Germinal center (tissue), 1 donor: ENCODE measurements around the gene KIF20A.
A peak's percentile ranks its signal among the peaks of the same experiment; 100 is the strongest.
"Not testable (repeated sequence)": the region's sequence is repeated elsewhere in the genome, so short reads cannot be mapped to it uniquely, and the experiment has no call there.

Experiments
- DNase-seq: peaks from one replicate; pipeline ENCODE4 v3.0.0; 2012; ENCODE audit warnings: mixed read lengths, low spot score

The KIF20A gene

DNA sequence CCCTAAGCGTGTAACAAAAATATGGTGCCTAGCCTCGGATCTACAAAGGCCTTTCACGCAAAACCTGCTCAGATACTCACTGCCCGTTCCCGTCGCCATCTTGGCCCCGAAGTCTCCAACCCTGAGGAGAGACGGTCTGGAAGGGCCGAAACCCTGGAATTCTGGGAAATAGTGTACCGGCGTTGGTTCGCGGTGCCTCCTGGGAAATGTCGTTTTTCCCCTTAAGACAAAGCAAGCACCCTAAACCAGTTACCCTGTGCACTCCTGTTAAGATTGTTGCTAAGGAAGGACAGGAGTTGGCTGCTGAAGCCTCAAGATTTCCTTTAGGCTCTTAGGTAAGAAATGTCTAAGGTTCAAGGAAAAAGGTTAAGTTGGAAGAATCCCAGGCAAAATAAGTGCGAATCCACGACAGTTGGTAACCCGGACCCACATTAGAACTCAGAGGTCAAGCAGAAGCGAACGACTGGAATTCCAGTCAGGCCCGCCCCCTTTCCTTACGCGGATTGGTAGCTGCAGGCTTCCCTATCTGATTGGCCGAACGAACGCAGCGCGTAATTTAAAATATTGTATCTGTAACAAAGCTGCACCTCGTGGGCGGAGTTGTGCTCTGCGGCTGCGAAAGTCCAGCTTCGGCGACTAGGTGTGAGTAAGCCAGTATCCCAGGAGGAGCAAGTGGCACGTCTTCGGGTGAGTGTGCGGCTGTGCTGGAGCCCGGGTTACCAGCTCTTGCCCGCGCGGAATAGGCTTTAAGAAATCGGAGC, at the start of gene KIF20A, which contains the start of gene BRD8:
Gene KIF20A (plus strand): TSS at position 597 of the 761 bp plus-strand sequence. CDS start 569 bp downstream, outside the sequence.
Gene BRD8 (minus strand): TSS at position 115 of the 761 bp plus-strand sequence. CDS start 16 bp downstream, at position 99.
- peak; percentile 95 for DNase-seq

DNA sequence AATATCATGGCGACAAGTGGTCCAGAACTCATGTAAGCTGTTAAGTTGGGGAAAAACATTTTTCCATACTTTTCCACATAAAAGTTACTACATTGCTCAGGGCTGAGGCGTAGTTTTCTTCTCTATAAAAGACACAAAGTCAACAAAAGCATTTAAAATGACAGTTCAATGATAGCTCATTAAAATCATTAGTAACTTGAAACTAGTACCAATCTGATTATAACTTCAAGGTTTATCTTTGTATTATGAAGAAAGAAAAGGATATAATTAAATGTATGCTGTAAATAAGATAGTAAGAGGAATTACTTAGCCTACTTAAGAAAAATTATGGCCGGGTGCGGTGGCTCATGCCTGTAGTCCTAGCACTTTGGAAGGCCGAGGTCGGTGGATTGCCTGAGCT, 49.6 kb upstream of the KIF20A start:
- no peak for DNase-seq

DNA sequence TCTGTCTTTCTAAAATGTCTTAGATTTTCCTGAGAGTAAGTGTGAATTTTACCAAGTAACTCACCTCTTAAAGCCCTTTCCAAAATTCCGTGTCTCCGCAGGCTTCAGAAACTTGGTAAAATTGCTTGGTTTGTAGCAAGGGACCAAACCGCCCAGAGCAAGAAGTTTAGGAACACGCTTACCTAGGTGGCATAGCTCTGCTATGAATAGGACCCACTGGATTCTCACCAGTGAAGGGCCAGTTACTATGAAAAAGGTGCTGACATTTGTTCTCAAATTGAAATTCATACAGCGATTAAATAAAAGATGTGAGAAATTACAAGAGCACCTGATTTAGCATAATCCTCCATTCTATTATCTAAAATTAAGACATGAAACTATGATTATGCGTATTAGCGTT, 46.4 kb upstream of the KIF20A start:
- no peak for DNase-seq

DNA sequence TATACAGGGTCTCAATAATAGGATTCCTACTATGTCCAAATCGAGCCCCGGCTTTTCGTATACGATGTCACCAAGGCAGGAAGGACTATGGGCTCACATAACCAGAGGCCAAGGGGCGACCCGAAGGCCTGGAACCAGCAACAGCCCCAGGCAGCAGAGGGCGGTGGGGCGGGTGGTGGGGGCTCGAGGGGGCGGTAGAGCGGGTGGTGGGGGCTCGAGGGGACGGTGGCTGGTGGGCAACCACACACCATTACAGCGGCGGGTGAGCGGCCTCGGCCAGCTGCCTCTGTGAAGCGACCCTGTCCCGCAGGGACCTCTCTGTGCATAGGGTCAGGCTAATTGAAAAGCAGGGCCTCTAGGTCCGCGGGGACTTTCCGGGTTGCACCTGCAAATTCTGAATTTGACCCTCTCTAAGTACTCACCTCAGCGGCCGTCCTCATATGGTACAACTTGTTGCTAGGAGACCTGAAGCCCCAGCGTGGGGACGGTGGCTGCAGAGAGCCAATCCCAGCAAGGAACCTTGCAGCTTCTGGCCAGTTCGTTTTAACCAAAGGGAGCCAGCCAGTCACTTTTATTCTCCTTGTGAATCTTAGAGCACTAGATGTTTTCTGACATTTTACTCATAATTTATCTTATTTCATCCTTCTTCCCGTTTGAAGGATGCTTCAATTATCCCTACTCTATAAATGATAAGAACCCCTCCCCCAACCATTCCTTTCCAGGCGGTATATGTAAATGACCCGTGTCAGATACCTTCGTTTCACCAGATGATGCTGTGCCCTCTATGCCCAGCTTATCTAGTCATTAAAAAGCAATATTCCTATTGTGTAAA, 39.7 kb upstream of the KIF20A start, which contains the start of gene NME5:
Gene NME5 (minus strand): TSS at position 480 of the 832 bp plus-strand sequence. CDS start 648 bp downstream, outside the sequence.
- peak; percentile 36 for DNase-seq

DNA sequence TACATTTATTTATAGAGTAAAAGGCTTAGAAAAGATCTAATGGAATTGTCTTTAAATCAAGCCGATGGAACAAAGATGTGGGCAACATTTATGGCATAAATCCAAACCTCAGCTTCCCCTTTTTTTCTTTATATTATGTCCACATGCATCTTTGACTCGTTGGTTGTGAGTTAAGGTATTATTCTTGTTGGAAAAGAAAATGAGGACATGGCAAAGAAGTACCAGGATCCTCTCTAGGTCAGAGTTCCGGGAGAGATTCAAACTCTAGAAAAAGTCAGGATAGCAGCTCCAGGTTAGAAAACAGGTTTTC, 39.2 kb upstream of the KIF20A start:
- no peak for DNase-seq

DNA sequence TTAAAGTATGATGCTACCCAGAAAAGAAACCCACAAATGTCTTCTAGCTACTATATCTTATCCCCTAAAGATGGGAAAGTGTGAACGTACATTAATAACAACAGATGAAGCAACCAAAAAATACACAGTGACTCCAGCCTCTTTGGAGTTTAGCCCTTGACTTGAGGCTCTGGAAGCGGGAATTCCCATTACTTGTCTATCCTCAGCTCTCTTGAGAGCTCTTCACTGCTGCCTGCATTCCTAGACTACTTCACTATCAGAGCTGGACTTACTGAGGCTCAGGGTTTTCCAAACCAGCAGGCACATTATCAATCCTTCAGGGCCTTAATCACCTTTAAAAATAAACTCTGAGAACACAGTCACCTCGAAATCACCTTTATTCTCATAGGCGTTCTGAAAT, 38.6 kb upstream of the KIF20A start:
- no peak for DNase-seq

DNA sequence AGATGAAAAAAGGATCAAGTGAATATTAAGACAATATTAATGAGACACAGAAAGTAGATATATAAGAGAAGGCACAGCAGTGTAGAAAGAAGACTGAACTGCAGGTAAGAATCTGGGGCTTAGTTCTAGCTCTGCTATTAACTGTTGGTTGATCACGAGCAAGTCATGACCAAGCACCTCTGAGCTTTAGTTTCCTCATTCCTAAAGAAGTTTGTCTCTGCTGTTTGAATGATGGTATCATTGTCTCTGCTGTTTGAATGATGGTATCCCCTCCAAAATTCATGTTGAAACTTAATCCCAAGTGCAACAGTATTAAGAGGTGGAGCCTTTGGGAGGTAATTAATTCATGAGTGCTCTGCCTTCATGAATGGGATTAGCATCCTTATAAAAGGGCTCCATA, 37.2 kb upstream of the KIF20A start:
- no peak for DNase-seq

DNA sequence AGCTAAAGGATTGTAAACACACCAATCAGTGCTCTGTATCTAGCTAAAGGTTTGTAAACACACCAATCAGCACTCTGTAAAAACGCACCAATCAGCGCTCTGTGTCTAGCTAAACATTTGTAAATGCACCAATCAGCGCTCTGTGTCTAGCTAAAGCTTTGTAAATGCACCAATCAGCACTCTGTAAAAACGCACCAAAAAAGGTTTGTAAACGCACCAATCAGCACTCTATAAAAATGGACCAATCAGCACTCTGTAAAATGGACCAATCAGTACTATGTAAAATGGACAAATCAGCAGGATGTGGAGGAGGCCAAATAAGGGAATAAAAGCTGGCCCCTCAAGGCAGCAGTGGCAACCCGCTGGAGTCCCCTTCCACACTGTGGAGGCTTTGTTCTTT, 35.3 kb upstream of the KIF20A start:
- not testable (repeated sequence) for DNase-seq

DNA sequence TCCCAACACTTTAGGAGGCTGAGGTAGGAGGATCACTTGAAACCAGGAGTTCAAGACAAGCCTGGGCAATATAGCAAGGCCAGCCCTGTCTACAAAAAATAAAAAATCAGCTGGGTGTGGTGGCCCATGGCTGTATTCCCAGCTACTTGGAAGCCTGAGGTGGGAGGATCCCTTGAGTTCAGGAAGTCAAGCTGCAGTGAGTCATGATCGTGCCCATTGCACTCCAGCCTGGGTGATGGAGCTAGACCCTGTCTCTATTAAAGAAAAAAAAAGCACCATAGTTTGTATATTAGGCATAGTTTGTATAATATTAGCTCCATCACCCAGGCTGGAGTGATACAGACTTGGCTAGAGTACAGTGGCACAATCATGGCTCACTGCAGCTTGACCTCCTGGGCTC, 30.1 kb upstream of the KIF20A start:
- DNase-seq, result no peak

DNA sequence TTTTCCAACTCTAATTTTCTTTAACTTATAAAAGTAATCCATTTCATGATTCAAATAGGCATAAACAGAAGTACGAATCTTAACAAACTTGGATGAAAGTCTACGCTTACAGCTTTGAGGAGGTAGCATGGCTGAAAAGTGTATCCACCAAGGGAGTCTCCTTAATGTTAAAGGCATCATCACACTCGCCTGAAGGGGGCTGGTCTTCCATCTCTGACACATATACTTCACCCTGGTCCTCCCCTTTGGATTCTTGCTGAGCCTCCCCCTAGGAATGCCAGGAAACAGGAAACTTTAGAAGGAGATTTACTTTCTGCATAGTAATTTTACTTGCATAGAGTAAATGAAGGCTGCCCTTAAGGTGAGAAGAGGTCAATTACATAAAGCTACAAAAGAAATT, 29.4 kb upstream of the KIF20A start:
- DNase-seq, result no peak

DNA sequence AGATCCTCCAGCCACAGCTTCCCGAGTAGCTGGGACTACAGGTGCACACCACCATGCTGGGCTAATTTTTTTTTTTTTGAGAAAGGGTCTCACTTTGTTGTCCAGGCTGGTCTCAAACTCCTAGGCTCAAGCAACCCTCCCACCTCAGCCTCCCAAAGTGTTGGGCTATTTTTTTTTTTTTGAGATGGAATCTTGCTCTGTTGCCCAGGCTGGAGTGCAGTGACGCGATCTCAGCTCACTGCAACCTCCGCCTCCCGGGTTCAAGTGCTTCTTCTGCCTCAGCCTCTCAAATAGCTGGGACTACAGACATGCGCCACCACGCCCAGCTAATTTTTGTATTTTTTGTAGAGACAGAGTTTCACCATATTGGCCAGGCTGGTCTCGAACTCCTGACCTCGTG, 22.9 kb upstream of the KIF20A start:
- not testable (repeated sequence) for DNase-seq

DNA sequence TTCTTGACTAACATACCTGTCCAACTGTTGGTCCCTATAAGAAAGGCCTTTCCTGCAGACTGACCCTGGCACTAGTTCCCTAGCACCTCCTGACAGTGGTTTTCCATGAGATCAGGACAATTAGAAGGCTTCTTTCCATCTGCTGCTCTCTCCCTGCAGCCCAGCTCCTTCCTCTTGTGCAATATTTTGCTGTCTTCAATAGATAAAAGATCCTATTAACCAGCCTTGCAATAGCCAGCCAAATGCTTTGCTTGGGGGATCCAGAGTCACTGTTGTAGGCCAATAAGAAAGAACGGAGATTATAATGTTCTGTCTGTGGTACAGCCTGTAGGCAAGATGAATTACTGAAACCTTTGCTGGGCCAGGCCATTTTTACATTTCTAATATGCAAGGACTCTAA, 21.3 kb upstream of the KIF20A start:
- no peak for DNase-seq

DNA sequence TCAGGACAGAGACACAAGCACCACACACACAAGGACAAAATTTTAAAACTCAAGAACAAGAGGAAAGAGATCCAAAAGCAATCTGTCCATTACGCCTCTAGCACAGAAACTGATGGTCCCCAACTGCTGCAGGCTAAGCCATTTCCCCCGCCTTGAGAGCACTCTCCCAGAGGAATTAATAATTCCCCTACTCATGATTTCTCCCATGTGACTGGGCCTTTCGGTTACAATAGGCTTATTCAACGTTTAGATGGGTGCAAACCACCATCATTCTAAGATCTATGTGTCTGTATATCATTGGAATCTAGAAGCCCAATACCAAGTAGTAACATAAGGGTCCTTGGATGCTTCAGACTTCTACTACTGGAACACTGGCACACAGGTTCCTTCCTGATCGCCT, 19.2 kb upstream of the KIF20A start:
- no peak for DNase-seq

DNA sequence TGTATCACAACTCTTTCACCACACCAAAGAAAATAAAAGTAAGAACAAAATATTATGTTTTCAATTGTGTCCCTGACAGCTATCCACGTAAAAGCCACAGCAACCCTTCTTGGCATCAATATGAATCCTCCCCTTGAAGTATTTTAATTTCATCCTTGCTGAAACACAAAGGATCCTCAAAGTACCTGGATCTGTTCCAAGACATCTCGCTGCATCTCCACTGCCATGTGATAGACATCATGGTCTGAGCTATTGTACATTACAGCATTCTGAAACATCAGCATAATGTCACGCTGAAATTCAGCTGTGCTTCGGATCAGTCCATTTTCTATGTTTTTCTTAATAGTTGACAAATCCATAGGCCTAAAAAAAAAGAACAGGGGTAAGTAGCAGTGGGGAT, 18.2 kb upstream of the KIF20A start:
- no peak for DNase-seq

DNA sequence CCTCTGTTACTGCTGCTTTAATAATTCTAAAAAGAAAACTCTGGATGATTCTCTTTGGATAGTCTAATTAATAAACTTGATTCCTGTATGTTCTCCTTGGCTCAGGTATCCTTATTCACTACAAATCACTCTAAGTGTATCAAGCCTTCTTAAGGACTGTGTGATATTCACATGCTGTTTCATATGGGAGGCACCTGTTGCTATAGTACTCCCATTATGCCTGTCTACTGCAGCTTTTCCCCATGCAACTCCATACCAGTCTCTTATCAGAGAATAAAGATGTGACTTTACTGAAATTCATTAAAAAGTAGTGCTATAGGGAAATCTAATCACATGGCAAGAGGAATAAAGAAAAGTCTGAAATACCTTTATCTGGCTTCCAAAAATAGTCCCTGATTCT, 15.2 kb upstream of the KIF20A start:
- no peak for DNase-seq

DNA sequence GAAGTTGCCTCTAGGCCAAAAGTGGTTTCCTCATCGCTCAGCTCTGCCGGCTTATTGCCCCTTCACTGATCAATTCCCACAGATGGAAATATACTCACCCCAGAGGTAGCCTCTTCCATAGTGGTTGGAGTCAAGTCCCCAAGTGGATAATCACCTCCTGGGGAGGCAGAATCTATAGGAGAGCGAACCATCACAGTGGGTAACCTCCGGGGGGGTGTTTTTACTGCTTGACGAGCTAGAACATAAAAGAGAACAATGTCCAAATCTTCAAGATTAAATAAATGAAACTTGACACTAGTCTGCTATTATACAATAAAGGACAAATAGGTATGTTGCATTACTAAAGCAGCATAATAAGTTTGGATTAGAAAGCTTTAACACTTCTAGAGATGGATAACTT, 9.8 kb upstream of the KIF20A start:
- no peak for DNase-seq

DNA sequence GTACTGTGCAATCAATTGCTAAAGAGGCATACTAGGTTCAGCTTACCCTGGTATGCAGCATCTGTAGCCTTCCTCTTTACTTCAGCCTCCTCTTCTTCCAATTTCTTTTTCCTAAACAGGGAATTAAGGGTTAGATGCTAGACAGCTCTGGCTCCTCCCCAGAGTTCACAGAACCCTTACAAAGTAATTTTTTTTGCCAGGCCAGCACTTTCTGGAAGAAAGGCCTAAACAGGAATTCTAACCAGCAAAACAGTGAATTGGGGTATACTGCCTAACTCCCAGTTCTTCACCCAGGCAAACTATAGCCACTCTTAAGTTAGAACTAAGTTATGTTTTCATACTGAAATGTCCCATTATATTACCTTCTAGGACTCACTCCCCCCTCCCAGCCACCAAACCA, 8.6 kb upstream of the KIF20A start:
- DNase-seq, result no peak

DNA sequence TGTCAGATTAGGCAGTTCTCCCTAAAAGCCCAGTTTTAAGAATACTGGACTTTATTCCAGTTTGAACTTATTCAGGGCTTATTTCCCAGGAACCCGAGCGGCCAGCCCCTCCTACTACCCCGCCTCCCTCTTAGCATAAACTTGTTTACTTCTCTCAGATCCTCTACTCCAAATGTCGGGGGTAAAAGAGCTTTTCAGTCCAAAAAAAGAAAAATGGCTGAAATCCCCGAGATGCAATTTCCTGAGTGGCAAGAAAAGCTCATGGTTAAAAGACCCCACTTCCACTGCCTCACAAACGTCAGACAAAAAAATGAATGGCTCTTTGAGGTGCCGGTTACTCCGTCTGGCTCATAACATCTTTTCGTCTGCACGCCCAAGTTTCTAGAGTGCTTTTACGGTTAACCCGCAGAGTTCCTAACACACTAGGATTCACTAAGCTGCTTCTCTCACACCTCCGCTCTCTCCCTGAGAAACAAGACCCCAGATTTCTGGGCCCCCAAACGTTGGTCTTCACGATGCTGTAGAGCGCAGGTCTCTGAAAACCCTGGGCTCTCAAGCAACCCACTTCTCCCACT, 884 bp upstream of the KIF20A start:
- peak; percentile 42 for DNase-seq

DNA sequence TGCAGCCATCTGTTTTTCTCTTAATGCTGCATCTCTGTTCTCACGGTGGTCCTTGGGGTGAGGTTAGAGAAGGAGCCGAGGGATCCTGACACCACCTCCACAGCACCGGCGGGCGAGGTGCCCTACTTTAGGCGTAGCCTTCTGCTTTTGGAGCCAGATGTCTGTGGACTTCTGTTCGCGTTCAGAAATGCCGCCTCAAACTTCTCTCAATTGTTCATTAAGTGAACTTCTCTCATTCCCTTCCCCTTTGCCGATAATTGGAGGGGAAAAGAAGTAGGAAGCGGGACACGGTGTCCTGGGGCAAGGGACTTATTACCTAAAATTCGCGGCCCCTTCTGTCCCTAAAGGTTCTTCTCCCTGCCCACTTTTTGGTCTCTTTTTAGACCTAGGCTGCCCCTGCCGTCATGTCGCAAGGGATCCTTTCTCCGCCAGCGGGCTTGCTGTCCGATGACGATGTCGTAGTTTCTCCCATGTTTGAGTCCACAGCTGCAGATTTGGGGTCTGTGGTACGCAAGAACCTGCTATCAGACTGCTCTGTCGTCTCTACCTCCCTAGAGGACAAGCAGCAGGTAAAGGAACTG, 455 bp downstream of the KIF20A start:
- no peak for DNase-seq

DNA sequence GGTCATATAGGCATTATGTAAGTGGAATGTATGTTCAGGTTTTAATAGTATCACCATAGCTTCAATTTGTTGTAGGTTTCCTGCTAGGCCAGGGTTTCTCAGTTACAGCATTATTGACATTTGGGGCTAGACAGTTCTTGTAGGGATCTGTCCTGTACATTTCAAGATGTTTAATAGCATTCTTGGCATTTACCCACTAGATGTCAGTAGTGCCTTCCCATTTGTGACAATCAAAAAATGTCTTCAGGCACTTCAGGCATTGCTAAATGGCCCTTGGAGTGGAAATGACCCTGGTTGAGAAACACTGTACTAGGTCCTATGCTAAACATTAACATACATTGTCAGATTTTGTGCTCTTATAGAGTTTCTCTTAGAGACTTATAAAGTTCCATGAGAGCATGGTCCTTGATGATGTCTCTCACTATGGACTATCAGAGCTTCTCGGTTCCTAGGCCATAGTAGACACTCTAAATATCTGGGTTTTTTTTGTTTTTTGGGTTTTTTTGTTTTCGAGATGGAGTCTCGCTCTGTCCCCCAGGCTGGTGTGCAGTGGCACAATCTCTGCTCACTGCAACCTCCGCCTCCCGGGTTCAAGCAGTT, 1.4 kb downstream of the KIF20A start:
- peak; percentile 58 for DNase-seq

DNA sequence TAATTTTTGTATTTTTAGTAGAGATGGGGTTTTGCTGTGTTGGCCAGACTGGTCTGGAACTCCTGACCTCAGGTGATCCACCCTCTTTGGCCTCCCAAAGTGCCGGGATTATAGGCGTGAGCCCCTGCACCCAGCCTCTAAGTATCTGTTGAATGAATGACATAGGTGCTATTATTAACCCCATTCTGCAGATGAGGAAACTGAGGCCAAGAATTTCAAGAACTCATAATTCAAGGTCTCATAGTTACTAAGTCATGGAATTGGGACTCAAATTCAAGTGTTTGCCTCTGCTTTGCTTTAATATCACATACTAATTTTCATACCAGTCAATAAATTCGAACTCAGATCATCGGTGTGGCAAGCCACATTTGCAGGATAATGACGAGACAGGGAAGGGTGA, 1.9 kb downstream of the KIF20A start:
- DNase-seq, result no peak

DNA sequence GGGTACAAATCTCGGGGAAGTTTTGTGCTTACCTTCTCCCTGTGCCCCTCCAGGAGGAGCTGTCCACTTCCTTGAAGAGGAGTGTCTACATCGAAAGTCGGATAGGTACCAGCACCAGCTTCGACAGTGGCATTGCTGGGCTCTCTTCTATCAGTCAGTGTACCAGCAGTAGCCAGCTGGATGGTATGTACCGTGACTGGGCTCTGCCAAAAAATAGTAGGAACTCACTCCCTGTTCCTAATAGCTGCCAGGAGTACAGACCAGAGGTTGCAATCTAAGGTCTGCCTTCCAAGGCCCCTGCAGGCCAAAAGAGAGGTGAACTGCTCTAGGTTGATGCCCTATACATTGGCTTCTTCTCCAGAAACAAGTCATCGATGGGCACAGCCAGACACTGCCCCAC, 3.9 kb downstream of the KIF20A start:
- no peak for DNase-seq
